Vagina (tissue), 2 donors: ENCODE measurements around the gene ZNF442.

Source experiments
- CTCF ChIP-seq, 3 experiments: fragments of 450-650 bp in 2 of 3; fragments of 200-600 bp in 1 of 3; sonication (generic) in 1 of 3; IDR thresholded peaks; one replicate each; pipeline ENCODE4 v1.5.1; 2017 to 2019; ENCODE audit warnings: antibody characterized with exemption in 3 of 3, mild to moderate bottlenecking in 2 of 3, moderate library complexity in 2 of 3
- POLR2A ChIP-seq, 2 donors: fragments of 450-650 bp; IDR thresholded peaks; one replicate each; pipeline ENCODE4 v1.6.1; 2017; ENCODE audit warnings: antibody characterized with exemption in 2 of 2, mild to moderate bottlenecking in 2 of 2, moderate library complexity in 2 of 2

GRCh38 chr19:12350890-12351197, 14.6 kb downstream of the ZNF442 start:
- no peak for TF ChIP-seq CTCF (IDR thresholded peaks at IDR 0.05)
- TF ChIP-seq POLR2A (IDR thresholded peaks at IDR 0.05): no peak
